CD4-positive, alpha-beta T cell treated with Interleukin-15 for 4 hours (primary cell): ENCODE data around the gene PROSER2.

ENCODE experiments used
- DNase-seq: peaks from one replicate; pipeline ENCODE4 v3.0.0-alpha.2; 2020; ENCODE audit warnings: low spot score

PROSER2 gene

DNA sequence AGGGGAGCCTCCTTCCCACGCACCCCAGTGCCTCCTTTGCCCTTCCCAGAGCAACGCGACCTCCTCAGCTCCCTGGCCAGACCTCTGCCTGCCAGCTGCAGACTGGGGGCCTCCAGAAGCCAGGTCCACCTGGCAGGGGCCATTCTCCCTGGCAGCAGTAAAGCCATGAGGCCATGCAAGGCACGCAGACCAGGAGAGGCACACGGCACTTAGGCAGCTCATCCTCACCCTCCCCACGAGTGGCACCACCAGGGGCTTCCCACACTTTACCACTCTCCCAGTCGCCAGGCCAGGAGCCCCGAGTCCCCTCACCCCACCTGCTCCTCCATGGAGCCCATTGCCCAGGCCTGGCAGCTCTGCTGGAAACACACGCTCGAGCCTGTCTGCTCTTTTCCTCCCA lies 85.4 kb downstream of the PROSER2 start:
- DNase-seq = no peak

DNA sequence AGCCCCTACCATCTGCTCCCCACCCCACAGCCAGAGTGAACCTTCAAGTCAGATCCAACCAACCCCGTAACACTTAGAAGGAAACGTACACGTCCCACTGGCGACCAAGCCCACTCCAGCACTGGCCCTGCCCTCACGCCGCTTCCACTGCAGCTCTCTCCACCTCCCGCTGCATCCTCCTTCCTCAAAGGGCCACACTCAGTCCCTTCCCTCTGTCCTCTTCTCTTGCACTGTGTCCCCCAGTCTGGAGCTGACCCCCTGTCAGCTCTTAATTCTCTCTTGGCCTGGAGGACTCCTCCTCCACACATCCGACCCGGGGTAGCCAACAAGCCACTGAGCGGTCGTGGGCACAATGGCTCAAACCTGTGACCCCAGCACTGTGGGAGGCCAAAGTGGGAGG lies 85.8 kb downstream of the PROSER2 start:
- DNase-seq = no peak

DNA sequence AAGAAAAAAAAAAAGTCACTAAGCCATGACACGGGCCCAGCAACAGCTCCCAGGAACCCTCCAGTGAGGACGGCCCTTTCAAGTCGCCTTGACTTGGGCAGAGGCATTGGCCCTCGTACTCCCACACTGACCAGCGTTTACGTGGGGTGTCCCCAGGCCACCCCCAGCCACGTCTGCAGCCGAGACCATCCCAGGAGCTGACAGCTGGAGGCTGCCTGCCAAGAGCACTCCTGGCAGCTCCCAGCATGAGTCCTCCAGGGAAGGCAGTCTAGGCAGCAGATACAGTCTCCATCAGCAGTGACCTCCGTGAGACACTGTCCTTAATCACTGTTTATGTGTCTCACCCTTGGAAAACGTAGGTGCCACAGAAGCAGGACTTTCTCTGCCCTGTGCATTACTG lies 86.5 kb downstream of the PROSER2 start:
- DNase-seq = no peak

DNA sequence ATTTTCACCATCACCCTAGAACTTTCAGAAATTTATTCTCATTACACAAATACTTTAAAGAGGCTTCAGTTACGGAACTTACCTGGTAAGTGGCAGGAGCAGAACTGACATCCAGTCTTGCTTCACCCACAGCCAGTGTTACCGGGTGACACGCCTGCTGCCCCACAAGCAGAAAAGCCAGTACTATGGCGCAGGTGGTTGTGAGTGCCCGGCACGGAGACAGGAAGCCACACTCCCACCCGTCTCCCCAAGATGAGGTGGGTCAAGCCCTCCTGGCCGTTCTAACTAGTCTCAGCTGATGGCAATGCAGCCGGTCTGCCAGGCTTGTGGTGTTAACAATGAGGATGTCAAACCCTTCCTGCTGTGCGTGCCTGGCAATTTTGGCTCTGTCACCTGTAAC lies 86.9 kb downstream of the PROSER2 start:
- no peak for DNase-seq

DNA sequence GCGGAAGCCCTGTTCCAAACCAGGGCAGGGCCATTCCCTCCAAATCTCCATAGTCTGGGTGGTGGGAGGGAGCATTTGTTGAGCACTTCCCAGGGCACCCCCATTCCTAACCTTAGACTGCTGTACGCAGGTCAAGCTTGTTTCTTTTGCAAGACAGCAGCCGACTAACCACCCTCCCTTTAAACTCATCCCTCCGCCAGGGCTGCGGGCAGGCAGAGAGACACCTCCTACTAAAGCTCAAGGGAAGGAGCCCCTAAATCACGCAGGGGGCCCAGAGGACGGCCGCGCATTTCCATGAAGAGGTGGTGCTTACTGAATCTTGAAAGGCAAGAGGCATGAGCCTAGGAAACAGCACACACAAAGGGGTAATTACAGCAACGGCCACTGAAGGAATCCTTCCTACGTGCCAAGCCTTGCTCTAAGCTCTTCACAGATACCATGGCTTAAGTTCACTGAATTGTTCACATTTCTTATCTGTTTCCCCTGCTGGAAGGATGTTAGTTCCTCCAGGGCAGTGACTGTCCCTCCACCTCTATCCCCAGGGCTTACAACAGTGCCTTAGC lies 90.0 kb downstream of the PROSER2 start:
- DNase-seq = no peak

DNA sequence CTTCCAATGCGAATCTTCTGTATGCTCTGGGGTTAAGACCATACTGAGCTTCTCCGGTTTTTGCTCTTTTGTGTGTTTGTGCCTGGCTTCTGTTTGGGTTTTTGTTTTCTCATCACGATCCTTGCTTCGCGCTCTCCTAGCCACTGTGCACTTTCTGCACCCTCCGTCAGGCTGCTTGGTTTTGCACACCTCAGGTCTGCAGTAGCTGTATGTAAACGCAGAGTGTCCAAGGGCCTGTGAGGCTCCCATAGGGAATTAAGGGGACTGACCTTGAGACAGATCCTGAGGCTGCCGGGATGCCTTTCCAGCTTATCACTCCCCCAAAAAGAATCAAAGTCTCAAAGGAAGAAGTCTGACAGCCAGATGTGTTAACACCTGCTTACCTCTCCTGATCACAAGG lies 95.2 kb downstream of the PROSER2 start:
- DNase-seq = no peak

DNA sequence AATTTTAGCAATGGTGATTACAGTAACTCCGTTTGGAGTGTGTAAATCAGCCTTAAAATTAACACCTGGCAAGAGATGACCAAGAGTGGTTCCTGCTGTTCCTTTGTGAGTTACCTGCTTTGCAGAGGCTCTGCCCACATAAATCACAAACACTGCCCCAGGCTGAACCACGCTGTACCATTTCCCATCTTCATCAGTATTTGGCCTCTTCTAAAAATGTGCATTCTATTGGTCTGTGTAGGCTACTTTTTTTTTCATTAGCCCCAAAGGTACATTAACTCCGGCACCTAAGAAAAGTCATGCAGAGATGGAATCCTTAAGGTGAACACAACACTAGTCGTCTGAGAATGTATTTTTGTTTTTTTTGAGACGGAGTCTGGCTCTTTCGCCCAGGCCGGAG lies 96.1 kb downstream of the PROSER2 start:
- DNase-seq = no peak
